HUDEP-2 (cell line): ENCODE measurements around the gene SLC29A2.
"Not testable (repeated sequence)": the region's sequence is repeated elsewhere in the genome, so short reads cannot be mapped to it uniquely, and the experiment has no call there.

Experiments
- DNase-seq, 76 experiments: peaks; one replicate each; lab custom pipeline; 2025; ENCODE audit not compliant: unreplicated experiment in 76 of 76; lab: John Stamatoyannopoulos, UW

Gene SLC29A2

DNA sequence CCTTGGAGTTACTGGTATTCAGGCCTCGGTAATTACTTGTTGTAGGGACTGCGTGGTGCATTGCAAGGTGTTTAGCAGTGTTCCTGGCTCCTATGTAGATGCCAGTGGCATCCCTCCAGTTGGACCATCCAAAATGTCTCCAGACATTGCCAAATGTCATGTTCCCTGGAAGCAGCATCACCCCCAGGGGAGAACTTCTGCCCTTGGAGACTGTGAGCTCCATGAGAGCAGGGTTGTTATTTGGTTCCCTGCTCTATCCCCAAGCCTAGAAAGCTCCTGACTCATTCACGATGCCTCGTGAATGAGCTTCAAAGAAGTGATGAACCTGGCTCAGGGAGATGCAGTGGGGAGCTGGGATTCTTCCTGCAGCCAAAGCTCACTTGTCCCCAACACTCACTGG is 50.0 kb downstream of the SLC29A2 start:
- no peak for DNase-seq

DNA sequence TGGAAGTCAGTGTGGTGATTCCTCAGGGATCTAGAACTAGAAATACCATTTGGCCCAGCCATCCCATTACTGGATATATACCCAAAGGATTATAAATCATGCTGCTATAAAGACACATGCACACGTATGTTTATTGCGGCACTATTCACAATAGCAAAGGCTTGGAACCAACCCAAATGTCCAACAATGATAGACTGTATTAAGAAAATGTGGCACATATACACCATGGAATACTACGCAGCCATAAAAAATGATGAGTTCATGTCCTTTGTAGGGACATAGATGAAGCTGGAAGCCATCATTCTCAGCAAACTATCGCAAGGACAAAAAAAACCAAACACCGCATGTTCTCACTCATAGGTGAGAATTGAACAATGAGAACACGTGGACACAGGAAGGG is 50.8 kb downstream of the SLC29A2 start:
- not testable (repeated sequence) for DNase-seq

- DNase-seq = not testable (repeated sequence)
Measured at GRCh38 chr11:66320289-66320688, 51.3 kb downstream of the SLC29A2 start.

GRCh38 chr11:66318600-66318970 is 53.0 kb downstream of the SLC29A2 start:
- no peak for DNase-seq

- no peak for DNase-seq
Measured at GRCh38 chr11:66317723-66318599, 53.6 kb downstream of the SLC29A2 start.

DNA sequence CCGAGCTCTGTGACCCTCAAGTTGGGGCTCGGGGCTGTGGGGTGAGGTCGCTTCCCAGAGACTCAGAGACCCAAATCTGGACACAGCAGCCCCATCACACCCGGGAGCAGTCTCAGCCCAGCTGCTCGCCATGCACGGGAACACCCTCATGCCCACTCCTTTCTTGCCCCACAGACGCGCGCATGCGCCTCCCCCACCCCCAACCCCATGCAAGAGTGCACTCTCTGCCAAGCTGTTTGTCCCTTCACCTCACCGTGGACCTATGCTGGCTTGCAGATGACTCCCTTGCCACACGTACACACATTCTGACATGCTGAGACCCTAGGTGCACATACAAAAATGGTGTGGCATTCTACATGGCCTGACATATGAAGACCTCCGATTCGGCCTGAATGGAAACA is 54.2 kb downstream of the SLC29A2 start:
- DNase-seq = no peak

DNA sequence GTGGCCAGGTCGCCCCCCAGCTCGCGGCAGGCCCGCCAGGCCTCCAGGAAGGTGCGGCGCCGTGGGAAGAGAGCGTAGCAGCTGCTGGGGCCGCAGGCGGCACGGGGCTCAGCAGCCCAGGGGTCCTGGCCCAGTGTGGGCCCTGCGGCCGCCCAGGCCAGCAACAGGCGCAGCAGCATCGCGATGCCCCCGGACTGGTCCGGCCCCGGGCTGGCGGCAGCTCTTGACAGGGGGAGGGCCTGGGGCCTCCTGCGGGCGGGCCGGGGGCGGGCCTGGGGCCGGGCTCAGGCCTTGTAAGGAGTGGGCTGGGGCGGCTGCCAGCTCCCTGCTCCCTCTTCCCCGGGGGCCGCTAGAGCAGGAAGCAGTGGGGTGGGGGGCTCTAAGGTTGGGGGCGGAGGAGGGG is 54.7 kb downstream of the SLC29A2 start, which contains the start of gene CD248:
CD248 (minus strand) TSS at position 196 of the 403 bp plus-strand sequence; CDS start at position 179, 17 bp downstream.
- no peak for DNase-seq

DNA sequence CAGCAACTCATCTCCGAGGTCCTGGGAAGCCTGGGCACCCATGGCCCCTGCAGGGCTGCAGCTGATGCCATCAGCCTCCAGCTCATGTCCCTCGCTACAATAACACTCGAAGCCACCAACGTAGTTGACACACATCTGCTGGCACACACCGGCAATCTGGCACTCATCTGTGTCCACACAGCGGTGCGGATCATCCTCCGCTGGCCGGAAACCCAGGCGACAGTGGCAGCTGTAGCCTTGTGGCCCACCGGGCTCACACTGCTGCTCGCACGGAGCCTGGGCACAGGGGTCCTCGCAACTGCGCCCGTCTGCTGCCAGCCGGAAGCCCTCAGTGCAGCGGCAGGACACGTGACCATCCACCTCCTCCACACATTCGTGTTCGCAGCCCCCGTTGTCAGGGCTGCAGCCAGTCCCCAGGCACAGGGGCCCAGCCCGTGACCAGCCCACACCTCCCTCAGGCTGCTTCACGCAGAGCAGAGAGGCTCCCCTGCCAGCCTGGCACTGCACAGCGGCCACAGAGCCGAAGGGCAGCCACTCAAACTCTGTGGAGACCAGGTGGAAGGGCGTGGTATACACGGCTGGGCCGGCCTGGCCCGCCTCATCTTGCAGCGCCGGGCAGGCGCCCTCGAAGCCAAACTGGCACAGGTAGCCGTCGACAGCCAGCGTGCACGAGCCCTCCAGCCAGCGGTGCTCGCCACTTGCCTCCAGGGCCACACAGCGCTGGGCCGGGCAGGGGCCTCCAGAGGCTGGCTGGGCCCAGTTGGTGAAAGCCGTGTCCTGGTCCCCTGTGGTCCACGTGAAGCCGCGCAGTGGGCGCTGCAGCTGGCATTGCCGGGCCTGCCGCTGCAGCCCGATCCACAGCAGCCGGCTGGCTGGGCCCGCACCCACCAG is 55.4 kb downstream of the SLC29A2 start:
- no peak for DNase-seq

DNA sequence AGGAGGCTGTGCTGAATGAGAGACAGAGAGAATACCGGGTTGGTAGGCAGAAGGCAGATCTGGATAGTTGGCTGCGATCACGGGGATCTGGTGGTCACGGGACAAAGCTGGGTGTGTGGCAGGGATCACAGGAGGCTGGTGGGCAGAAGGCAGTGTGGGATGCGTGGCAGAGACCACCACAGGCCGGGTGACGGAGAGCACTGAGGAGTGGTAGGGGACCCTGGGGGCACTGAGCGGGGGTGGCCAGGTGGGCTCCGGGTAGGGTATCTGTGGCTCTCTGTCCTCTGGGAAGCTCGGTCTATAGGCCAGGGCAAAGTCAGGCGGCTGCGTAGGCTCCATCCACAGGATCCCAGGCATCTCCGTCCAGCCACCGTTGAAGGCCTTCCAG is 56.1 kb downstream of the SLC29A2 start:
- no peak for DNase-seq

GRCh38 chr11:66314561-66315497 is 56.7 kb downstream of the SLC29A2 start:
- no peak for DNase-seq

DNA sequence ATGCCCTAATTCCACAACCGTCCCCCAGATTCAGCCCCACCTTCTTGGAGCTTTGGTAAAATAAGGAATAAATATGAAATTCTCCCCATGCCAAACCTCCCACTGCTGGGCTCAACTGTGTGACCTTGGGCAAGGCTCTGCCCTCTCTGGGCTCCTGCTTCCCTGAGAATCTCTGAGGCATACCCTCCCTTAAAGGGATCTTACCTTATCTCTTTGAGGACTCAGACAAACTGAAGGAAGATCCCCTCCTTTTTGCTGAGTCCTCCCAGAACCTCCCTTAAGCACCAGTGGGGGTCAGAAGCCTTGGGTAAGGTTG is 57.4 kb downstream of the SLC29A2 start:
- DNase-seq = no peak

- DNase-seq = no peak
Measured at GRCh38 chr11:66313321-66314185, 58.0 kb downstream of the SLC29A2 start.

GRCh38 chr11:66312549-66313320 is 58.8 kb downstream of the SLC29A2 start:
- DNase-seq = peak in 75 of 76 experiments; percentile 54 to 99 (median 97)
